GM06990 (cell line): ENCODE results near the gene GNG7.

ENCODE experiments used
- DNase-seq: peaks from one replicate; pipeline ENCODE4 v3.0.0-alpha.2; 2011; ENCODE audit not compliant: insufficient read length; ENCODE audit errors: extremely low read depth
- H3K27me3 ChIP-seq: replicated peaks from 2 replicates; pipeline ENCODE4 v1.6.0; 2011; ENCODE audit warnings: low read length; ENCODE audit not compliant: control insufficient read depth, insufficient read depth
- H3K36me3 ChIP-seq: 2 replicates; pipeline ENCODE4 v1.5.1; 2011; ENCODE audit warnings: low read length; ENCODE audit not compliant: control insufficient read depth, insufficient read depth
- H3K4me3 ChIP-seq: replicated peaks from 2 replicates; pipeline ENCODE4 v1.5.1; 2011; ENCODE audit warnings: low read depth, mild to moderate bottlenecking, control low read depth, low read length
- CTCF ChIP-seq: IDR thresholded peaks from 2 replicates; pipeline ENCODE4 v1.5.1; 2011; ENCODE audit warnings: low read length, control low read depth, mild to moderate bottlenecking, inconsistent platforms; ENCODE audit not compliant: insufficient read depth, poor library complexity, severe bottlenecking

GNG7 gene

DNA sequence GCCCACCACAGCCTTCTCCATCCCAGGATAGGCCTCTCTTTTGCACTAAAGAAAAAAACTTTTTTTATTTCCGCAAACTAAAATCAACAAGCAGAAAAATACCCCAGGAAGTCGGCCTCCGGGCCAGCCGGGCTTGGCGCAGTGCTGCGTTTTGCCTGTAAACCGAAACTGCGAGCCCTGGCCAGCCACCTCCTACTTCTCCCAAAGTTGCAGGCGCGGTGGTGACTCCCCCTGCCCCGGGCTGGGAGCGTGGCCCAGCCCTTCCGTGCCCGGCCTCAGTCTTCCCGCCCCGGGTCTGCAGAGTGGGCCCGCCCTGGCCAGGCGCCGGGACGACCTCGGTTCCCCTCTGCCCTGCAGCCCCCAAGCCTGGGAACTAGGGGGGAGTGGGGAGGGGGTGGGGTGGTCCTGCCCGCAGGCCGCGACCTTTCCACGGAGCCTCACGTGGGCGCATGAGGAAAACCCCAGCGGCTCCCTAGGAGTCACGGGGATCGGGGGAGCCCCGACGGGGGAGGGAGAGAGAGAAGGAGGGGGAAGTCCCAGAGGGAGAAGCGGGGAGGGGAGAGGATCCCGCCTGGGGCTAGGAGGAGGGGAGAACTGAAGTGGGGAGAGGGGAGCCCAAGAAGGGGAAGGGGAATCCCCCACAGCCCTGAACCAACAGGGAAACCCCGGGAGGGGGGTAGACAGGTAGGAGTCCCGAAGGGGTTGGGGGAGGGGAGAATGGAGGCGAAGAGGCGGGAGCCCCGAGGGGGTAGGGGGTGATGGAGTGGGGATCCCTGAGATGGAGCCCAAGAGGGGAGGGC lies 223.5 kb downstream of the GNG7 start:
- Histone ChIP-seq H3K4me3 (peak overlapping the region; percentile 92), H3K36me3 (peaks cover 11% of the 10 kb centered on the region), H3K27me3 (no peaks in the 10 kb centered on the region)
- no peak for TF ChIP-seq CTCF
- peak; percentile 79 for DNase-seq

- no peak for DNase-seq
- peak overlapping the region; percentile 92 for H3K4me3 ChIP-seq
- peak; percentile 21 for TF ChIP-seq CTCF
- peaks cover 11% of the 10 kb centered on the region for H3K36me3 ChIP-seq
- no peaks in the 10 kb centered on the region for H3K27me3 ChIP-seq
Observed at GRCh38 chr19:2478278-2478755, 224.2 kb downstream of the GNG7 start.

GRCh38 chr19:2477732-2478191 lies 224.7 kb downstream of the GNG7 start:
- Histone ChIP-seq H3K36me3 (peaks cover 11% of the 10 kb centered on the region), H3K27me3 (no peaks in the 10 kb centered on the region), H3K4me3 (peak overlapping the region; percentile 92)
- TF ChIP-seq CTCF, result no peak
- peak; percentile 64 for DNase-seq

DNA sequence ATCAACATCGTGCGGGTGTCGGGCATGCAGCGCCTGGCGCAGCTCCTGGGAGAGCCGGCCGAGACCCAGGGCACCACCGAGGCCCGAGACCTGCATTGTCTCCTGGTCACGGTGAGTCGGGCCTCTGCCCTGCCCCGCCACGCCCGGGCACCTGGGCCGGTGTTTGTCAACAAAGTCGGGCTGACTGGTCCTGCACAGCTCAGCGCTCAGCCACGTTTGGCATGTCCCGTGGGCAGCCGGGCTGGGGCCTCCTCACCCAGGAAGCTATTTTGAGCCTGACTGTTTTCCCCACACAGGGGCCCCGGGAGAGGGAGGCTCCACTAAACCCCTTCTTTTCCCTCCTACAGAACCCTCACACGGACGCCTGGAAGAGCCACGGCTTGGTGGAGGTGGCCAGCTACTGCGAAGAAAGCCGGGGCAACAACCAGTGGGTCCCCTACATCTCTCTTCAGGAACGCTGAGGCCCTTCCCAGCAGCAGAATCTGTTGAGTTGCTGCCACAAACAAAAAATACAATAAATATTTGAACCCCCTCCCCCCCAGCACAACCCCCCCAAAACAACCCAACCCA lies 225.3 kb downstream of the GNG7 start:
- TF ChIP-seq CTCF, result no peak
- Histone ChIP-seq H3K27me3 (no peaks in the 10 kb centered on the region), H3K4me3 (peak overlapping the region; percentile 92), H3K36me3 (peaks cover 11% of the 10 kb centered on the region)
- no peak for DNase-seq

GRCh38 chr19:2476451-2477140 lies 225.9 kb downstream of the GNG7 start:
- no peaks in the 10 kb centered on the region for H3K27me3 ChIP-seq
- peak overlapping the region; percentile 92 for H3K4me3 ChIP-seq
- TF ChIP-seq CTCF, result no peak
- peaks cover 11% of the 10 kb centered on the region for H3K36me3 ChIP-seq
- peak; percentile 78 for DNase-seq
